Chondrocyte (in vitro differentiated cells): Measurements from ENCODE around the gene TGFBR3. TPM values are rescaled to one million over a fixed set of nuclear protein-coding genes. Genes with fewer than 3 reads are reported as not detected.

Experiments used
- DNase-seq: peaks from one replicate; pipeline ENCODE4 v3.0.0; 2021; ENCODE audit warnings: mixed read lengths, low spot score
- H3K27ac Mint-ChIP-seq: one replicate; pipeline ENCODE4 v1.8.0; 2021; ENCODE audit warnings: mild to moderate bottlenecking, moderate library complexity, mixed read lengths; ENCODE audit not compliant: unreplicated experiment
- H3K27me3 Mint-ChIP-seq: 2 replicates; pipeline ENCODE4 v1.8.0; 2021; ENCODE audit warnings: low read depth, mixed read lengths
- H3K36me3 Mint-ChIP-seq: 2 replicates; pipeline ENCODE4 v1.8.0; 2021; ENCODE audit warnings: low read depth, mixed read lengths
- H3K4me1 Mint-ChIP-seq: 2 replicates; pipeline ENCODE4 v1.8.0; 2021; ENCODE audit warnings: low read depth, mild to moderate bottlenecking, mixed read lengths
- H3K4me3 Mint-ChIP-seq: one replicate; pipeline ENCODE4 v1.8.0; 2021; ENCODE audit warnings: mild to moderate bottlenecking, moderate library complexity, mixed read lengths; ENCODE audit not compliant: unreplicated experiment
- H3K9me3 Mint-ChIP-seq: 2 replicates; pipeline ENCODE4 v1.8.0; 2021; ENCODE audit warnings: low read depth, mixed read lengths
- CTCF ChIP-seq: fragments of 200-600 bp; sonication (generic); IDR thresholded peaks from 2 replicates; pipeline ENCODE4 v1.5.0; 2021; ENCODE audit warnings: antibody characterized with exemption, mild to moderate bottlenecking, moderate library complexity
- total RNA-seq: library from RNA; stranded (reverse); gene quantifications from 3 replicates; pipeline ENCODE4 v1.2.1, GENCODE V29; 2021

TGFBR3 gene
- total RNA-seq, 1 donor from 2014 or later: 1.4 TPM

- peaks cover 15% of the 10 kb centered on the region for H3K4me1 Mint-ChIP-seq
- no peaks in the 10 kb centered on the region for H3K9me3 Mint-ChIP-seq
- H3K36me3 Mint-ChIP-seq: no peaks in the 10 kb centered on the region
- H3K27me3 Mint-ChIP-seq: no peaks in the 10 kb centered on the region
- H3K4me3 Mint-ChIP-seq: no peak overlapping the region
- DNase-seq: no peak
- no peak overlapping the region for H3K27ac Mint-ChIP-seq
- TF ChIP-seq CTCF: no peak
Observed at GRCh38 chr1:91806769-91807700, 78.9 kb downstream of the TGFBR3 start.

GRCh38 chr1:91806181-91806768 is 79.7 kb downstream of the TGFBR3 start:
- no peak for TF ChIP-seq CTCF
- DNase-seq: no peak

GRCh38 chr1:91805311-91805801 is 80.6 kb downstream of the TGFBR3 start:
- no peaks in the 10 kb centered on the region for H3K27me3 Mint-ChIP-seq
- no peaks in the 10 kb centered on the region for H3K9me3 Mint-ChIP-seq
- H3K4me1 Mint-ChIP-seq: peaks cover 15% of the 10 kb centered on the region
- no peak for TF ChIP-seq CTCF
- no peak for DNase-seq
- H3K4me3 Mint-ChIP-seq: no peak overlapping the region
- no peak overlapping the region for H3K27ac Mint-ChIP-seq
- H3K36me3 Mint-ChIP-seq: no peaks in the 10 kb centered on the region

More at GRCh38 chr1:91806181-91806768, 79.7 kb downstream of the TGFBR3 start:
- Mint-ChIP-seq H3K9me3 (no peaks in the 10 kb centered on the region), H3K4me3 (no peak overlapping the region), H3K4me1 (peaks cover 15% of the 10 kb centered on the region), H3K36me3 (no peaks in the 10 kb centered on the region), H3K27me3 (no peaks in the 10 kb centered on the region), H3K27ac (no peak overlapping the region)

GRCh38 chr1:91804546-91805023 is 81.4 kb downstream of the TGFBR3 start:
- Mint-ChIP-seq H3K4me3 (no peak overlapping the region), H3K9me3 (no peaks in the 10 kb centered on the region), H3K27me3 (no peaks in the 10 kb centered on the region), H3K27ac (no peak overlapping the region), H3K36me3 (no peaks in the 10 kb centered on the region), H3K4me1 (peaks cover 15% of the 10 kb centered on the region)
- TF ChIP-seq CTCF: no peak
- DNase-seq: no peak

GRCh38 chr1:91803847-91804545 is 82.0 kb downstream of the TGFBR3 start:
- Mint-ChIP-seq H3K27ac (no peak overlapping the region), H3K4me1 (peaks cover 15% of the 10 kb centered on the region), H3K4me3 (no peak overlapping the region), H3K27me3 (no peaks in the 10 kb centered on the region), H3K36me3 (no peaks in the 10 kb centered on the region), H3K9me3 (no peaks in the 10 kb centered on the region)
- TF ChIP-seq CTCF: no peak
- DNase-seq: no peak
